SKM-1 (cell line): ENCODE measurements around the gene HSPB1.
"Not testable (repeated sequence)": the region's sequence is repeated elsewhere in the genome, so short reads cannot be mapped to it uniquely, and the experiment has no call there.

Experiments
- DNase-seq: peaks from one replicate; lab custom pipeline; 2025; ENCODE audit not compliant: unreplicated experiment; lab: John Stamatoyannopoulos, UW

HSPB1 gene

GRCh38 chr7:76303202-76304147 is 1.0 kb downstream of the HSPB1 start:
- peak; percentile 80 for DNase-seq

GRCh38 chr7:76304888-76305375 is 2.5 kb downstream of the HSPB1 start:
- DNase-seq, result no peak

- DNase-seq, result not testable (repeated sequence)
These were observed 6.4 kb downstream of the HSPB1 start for GRCh38 chr7:76308874-76309273.

- not testable (repeated sequence) for DNase-seq
These were observed 7.0 kb downstream of the HSPB1 start for GRCh38 chr7:76309341-76310101.

GRCh38 chr7:76310102-76310957 is 7.9 kb downstream of the HSPB1 start:
- no peak for DNase-seq

- DNase-seq, result not testable (repeated sequence)
These were observed 9.4 kb downstream of the HSPB1 start for GRCh38 chr7:76311838-76312237.

- peak; percentile 78 for DNase-seq
These were observed 11.7 kb downstream of the HSPB1 start for GRCh38 chr7:76314042-76314721.

GRCh38 chr7:76314740-76315139 is 12.3 kb downstream of the HSPB1 start:
- DNase-seq, result not testable (repeated sequence)

GRCh38 chr7:76315364-76315763 is 12.9 kb downstream of the HSPB1 start:
- DNase-seq, result no peak

GRCh38 chr7:76316984-76317781 is 14.7 kb downstream of the HSPB1 start:
- DNase-seq, result no peak

GRCh38 chr7:76317782-76318487 is 15.5 kb downstream of the HSPB1 start:
- peak; percentile 87 for DNase-seq

GRCh38 chr7:76318488-76319353 is 16.2 kb downstream of the HSPB1 start:
- DNase-seq, result peak; percentile 72

- DNase-seq, result no peak
These were observed 22.6 kb downstream of the HSPB1 start for GRCh38 chr7:76325092-76325491.

GRCh38 chr7:76325811-76326210 is 23.3 kb downstream of the HSPB1 start:
- no peak for DNase-seq

GRCh38 chr7:76326646-76327233 is 24.3 kb downstream of the HSPB1 start:
- DNase-seq, result no peak

- no peak for DNase-seq
These were observed 25.1 kb downstream of the HSPB1 start for GRCh38 chr7:76327610-76328009.

GRCh38 chr7:76328389-76328788 is 25.9 kb downstream of the HSPB1 start:
- no peak for DNase-seq
